Retina (tissue), 1 donor: ENCODE measurements around the gene HOXC6.
"Not testable (repeated sequence)": the region's sequence is repeated elsewhere in the genome, so short reads cannot be mapped to it uniquely, and the experiment has no call there.

ENCODE experiments used
- DNase-seq: peaks from one replicate; pipeline ENCODE4 v3.0.0-alpha.2; 2016

Gene HOXC6

DNA sequence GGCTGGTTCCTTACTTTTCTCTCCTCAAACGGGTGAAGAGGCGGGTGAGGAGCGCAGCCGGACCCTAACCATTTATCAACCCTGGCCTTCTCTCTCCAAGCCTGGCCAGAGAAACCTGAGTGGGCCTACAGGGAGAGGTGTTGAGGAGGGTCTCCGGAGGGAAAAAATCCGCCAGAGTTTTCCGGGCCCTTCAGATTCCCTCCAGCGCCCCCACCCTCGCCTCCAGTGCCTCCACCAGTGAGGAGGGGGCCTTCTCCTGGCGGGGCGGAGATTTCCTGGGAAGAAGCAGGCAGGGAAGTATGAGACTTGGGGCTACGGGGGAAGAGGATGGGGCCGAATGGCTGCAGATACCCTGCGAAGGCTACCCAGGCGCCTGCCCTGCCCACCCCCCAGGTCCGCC lies 3.2 kb downstream of the HOXC6 start:
- DNase-seq = no peak

DNA sequence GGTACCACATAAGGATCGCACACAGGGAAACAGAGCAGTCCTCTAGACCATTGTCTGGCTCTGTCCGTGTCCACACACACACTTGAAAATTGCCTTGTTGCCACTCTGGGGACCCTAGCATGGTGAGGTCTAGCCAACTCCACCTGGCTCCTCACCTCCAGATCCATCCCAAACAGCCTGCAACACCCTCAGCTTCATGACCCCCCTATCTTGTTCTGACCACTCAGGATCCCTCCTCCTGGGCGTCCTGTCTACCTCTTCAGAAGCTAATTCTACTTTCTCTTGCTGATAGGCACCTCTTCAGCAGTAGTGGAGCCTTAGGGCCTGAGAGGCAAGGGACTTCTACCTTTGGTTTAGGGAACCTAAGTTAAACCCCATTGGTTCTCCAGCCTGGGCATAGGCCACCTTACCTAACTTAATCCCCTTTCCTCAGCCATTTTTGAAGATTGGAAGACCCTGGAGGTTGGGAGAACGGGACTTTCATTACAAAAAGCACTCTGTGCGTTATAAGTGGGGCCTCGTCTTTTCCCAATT lies 3.9 kb downstream of the HOXC6 start:
- no peak for DNase-seq

DNA sequence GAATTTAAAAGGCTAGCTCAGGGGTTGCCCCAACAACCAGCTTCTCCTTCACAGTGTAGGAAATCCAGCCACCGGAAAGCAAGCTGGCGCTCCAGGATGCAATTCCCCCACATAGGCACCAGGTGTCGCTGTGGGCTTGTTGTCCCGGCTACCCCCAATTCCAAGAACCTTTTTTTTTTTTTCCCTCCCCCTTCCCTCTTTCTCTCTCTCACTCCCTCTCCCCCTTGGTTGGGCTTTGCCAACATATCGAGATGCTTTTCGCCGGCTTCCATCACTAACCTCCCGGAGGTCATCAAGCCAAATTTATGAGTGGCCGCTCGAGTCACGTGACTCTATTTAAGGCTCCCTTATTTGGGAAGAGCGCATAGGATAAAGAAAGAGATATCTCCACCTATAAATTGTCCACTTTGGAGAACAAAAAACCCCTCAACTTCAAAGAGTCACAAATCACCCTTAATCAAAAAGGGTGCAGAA lies 4.4 kb downstream of the HOXC6 start, which contains the start of gene HOXC5:
TSS of gene HOXC5 (plus strand) at position 424 of the 474 bp plus-strand sequence. CDS start 73 bp downstream, outside the sequence.
- DNase-seq = peak; percentile 94

DNA sequence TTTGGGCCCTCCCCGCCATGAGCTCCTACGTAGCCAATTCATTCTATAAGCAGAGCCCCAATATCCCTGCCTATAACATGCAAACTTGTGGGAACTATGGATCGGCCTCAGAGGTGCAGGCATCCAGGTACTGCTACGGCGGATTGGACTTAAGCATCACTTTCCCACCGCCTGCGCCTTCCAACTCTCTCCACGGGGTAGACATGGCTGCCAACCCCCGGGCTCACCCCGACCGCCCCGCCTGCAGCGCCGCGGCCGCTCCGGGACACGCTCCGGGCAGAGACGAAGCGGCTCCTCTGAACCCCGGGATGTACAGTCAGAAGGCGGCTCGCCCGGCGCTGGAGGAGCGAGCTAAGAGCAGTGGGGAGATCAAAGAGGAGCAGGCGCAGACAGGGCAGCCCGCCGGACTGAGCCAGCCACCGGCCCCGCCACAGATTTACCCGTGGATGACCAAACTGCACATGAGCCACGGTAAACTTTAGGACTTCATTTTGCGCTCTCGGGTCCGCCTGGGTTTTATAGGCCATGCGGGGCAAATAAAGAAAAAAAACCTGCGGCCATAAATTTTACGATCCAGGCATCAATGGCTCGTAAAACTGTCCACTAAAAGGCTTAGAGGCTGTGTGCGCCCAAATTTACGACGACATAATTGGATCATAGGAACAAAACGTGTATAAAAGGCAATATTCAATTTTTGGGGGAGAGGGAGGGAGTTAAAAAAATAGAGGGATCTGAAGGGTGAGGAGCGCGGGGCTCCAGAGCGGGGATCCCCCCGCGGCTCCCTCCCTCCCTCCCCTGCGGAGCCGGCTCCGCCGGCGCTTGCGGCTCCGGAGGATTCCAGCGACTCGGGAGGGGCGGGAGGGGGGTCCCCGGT lies 5.1 kb downstream of the HOXC6 start:
- peak; percentile 68 for DNase-seq

DNA sequence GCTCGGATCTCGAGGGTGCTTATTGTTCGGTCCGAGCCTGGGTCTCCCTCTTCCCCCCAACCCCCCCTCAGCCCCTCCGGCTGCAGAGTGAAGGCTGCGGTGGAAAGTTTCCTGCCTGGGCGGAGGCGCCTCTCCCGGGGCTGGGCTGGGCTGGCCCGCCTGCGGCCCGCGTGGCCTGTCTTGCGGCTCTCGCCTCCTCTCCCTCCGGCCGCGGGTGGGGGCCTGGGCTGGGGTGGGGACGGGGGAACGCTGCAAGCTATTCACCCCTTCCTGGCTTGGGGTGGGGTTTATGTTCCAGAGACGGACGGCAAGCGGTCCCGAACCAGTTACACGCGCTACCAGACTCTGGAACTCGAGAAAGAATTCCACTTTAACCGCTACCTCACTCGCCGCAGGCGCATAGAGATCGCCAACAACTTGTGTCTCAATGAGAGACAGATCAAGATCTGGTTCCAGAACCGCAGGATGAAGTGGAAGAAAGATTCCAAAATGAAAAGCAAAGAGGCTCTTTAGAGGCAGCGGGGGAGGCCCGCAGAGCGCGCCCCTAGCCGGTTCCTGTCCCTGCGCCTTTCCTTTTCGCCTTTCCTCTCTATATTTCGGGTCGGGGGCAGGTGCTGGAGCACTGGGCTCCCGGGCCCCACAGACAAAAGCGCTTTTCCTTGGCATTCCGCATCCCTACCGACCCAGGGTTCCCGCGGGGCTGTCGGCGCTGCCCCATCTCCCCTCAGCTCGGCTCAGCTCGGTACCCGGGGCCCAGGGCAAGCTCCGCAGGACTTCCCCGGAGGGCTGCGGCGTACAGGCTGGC lies 5.9 kb downstream of the HOXC6 start:
- DNase-seq = no peak

DNA sequence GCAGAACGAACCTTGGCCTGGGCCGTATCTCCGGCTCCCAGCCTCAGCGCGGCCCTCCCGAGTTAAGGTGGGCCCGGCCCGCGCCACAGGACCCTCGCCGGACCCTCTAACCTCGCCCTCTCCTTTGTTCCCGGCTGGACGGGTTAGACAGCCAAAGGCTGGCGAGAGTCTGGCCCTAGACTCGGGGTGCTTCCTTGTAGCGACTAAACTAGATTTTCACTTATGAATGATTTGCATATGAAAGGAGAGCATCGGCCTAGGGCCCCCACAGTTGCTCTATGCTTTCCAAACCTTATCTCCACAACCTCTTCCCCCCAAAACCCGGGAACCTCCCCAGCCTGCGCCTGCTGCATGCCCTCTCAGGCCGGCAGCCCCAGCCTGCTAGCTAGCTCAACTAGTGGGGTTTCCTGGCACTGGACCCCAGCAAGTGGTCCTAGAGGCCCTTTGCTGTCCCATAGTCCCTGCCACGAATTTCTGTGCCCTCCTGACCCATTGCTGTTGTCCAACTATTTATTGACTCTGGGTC lies 6.6 kb downstream of the HOXC6 start:
- no peak for DNase-seq

DNA sequence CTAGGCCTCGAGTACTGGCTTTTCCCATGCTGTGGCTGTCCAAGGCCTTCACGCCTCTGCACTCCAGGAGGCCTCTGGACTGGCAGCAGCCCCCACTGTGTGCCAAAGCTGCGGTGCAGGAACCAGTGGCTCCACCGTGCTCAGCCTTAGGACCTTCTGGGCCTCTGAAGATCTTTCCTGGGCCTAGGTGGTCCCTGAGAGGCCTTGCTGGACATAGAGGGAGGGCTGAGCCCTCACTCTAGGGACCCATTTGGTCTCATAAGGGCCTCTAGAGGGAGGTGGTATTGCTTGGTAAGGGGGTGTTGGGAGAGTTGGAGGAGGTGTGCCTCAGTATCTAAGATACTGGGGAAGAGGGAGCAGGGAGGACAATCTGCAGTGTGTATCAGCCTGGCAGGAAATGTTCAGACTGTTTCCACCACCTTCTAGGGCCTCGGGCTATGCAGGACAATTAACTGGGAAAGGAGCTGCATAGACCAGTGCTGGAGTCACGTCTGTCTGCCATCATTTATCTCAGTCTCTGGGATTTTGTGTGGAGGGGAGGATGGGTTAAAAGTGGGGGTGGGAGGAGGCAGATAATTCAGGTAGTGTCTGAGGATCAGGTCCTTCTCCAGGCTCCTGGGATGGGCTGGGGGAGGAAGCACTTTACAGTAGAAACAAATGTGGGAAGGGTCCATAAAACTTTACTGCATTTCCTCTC lies 7.5 kb downstream of the HOXC6 start:
- DNase-seq = no peak

DNA sequence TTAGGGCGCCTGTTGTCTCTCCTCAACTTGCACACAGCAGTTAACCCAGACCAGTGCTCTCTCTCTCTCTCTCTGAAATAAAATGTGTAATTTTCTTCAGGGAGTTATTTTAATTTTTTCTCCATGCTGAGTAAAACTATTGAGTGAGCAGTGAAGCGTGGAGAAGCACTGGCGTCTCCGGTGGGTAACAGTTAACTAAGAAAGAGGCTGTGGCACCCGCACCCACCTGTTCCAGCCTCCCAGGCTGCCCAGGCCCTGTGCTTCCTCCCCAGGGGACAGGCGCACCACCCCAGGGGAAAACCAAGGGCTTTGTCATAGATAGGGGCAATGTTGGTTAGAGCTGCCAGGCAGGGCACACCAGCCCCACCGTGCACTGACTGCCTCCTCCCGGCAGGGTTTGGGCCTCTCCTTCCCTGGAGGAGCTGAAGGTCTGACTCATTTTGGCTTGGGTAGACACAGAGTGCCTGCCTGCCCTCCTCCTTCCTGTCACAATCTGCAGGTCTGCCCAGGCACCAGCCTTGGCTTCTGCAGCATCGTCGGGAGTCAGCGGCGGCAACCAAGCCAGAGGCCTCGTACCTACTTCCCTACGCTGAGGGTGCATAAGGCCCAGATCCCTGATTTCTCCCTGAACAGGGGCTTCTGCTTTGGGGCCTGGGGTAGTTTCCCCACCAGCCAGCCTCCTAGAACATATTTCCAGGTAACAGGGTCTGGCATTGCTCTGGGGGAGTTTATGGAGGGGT lies 8.6 kb downstream of the HOXC6 start:
- no peak for DNase-seq

DNA sequence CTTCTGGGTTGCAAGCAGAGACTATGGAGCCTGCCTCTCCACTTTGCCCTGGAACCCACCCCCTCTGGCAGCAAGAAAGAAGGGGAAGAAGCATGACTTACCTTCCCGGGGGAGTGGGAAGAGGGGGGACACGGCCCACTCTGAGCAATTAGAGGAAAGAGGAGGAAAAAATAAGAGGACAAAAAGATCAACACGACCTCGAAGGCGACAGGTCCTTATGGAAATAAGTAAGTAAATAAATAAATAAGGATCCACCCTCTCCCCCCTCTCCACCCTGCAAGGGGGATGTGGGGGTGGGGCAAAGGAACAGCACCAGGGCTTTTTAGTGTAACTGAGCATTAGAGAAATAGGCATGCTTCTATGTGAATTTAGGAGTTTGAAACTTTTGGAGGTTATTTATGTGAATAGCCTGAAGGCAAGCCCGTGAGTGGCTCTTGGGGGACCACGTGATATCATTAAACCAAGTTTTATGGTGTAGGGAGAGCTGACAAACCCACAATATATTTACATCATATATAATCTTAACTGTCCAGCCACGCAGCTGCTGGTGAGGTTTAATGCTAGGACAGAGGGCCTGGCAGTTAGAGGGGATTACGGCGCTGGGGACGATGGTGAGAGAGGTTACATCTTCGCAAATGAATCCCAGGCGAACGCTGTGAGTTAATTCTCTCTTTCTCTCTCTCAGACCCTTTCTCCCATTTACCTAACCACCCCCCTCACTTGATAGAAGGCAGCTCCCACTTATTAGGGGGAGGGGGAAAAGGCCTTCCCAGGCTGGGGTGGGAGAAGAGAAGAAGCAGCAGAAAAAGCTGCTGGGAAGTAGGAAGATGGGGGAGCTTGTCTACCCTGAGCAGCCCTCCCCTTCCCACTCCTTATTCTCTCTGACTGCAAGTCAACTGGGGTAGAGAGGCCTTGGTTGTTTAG lies 9.4 kb downstream of the HOXC6 start:
- DNase-seq = no peak

DNA sequence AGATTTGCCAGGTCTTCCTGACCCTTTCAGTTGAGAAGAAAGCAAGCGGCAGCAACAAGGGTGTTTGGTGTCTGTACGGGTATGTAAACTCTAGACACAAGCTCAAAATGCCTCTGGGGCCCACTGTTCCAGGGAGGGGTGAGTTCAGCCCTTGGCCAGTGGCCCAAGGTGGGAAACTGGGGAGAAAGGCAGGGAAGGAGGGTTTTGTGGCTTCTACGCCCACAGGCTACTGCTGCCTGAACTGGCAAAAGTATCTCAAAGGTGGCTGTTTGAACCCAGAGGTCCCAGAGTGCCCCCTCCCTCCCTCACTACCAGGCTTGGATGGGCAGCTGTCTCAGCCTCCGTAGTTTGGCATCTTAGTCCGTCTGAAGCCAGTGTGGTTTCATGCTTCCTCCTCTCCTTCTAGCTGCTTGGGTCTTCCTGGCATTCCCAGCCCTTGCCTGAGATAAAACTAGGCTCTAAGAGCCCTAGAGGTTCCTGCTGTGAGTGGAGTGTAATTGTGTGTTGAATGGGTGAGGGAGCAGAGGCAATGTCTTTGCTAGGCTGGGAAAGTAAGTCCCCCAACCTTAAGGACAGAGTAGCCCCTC lies 10.1 kb downstream of the HOXC6 start:
- DNase-seq = no peak

DNA sequence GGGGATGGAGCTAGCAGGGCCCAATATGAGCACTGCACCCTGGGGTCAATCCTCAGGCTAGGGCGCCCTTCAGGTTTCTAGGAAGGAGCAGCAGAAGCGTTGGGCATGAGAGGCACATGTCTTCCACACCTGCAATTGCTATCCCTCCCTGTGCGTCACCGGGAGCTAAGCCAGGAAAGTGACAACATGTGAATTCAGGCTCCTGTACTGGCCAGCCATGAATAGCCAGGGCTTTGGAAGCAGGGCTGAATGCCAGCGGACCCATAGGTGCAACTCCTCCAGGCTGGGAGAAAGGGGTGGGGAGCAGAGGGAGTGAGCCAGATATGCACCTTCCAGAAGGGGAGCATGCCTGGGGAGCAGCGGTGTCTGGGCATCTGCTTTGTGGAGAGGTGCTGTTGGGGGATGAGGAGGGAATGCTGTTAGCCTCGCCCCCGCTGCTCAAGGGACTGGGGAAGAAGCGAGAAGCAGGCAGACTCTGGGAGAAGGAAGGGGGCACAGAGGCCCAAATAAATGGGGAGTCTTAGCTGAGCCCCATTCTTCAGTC lies 10.7 kb downstream of the HOXC6 start:
- DNase-seq = no peak

DNA sequence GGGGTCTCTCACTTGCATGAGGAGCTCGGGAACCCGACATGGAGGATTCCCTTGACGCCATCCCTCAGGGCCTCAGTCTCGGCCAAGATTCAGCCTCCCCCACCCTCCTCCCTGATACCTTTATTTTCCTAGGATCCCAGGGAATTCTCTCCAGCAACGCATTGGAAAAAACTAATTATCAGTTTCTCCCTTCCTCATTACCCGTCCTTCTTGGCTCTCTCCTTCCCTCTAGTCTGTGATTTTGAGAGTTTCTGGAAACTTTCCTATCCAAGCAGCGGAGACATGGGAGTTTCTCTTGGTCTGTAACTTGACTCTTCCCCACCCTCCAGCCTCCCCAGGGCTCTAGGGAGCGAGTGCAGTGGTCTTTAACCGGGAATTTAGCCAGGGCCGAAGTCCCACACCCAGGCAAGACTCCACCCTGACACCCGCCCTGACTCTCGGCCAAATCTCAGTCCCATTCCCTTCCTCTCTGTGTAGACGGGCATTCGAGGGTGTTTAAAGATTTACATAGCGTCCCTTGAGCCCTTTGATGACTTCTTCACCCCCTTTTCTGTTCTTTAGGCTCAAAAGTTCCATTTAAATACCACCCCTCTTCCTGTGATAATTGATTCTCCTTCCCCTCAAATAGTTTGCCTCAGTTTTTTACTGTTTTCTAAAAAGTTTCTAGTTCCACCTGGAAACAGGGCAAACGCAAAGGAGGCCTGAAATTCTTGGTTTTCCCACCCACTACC lies 11.3 kb downstream of the HOXC6 start:
- DNase-seq = no peak

DNA sequence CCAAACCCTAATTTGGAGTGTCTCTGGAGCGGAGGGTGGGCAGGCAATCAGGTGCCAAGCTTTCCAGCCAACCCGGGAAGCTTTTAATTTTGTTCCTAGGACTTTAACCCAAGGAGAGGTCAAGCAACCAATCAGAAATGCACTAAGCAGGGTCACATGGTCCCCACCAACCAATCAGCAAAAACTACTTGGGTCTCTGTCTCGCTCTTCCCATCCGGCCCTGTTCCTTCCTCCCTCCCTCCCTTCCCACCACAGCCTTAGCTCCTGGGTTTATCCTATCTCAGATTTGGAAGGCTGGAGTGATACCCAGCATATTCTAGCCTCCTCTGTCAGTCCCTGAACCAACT lies 11.9 kb downstream of the HOXC6 start:
- no peak for DNase-seq

DNA sequence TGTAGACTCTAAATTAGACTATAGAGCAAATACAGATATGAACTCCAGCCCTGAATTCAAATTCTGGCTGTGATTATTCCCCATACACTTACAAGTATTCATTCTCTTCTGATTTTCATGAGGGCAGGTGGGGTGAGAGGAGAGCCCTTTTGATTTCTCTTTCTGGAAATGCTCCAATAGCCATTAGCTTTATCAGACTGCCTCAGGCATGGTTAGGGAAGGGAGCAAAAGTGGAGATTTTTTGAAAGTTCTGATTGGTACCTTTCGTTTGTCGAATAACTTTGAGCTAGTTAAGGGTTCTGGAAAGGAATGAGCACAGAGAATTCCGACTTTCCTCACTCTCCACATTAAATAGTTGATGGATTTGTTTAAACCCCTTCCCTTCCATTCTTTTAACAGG lies 12.4 kb downstream of the HOXC6 start:
- no peak for DNase-seq

DNA sequence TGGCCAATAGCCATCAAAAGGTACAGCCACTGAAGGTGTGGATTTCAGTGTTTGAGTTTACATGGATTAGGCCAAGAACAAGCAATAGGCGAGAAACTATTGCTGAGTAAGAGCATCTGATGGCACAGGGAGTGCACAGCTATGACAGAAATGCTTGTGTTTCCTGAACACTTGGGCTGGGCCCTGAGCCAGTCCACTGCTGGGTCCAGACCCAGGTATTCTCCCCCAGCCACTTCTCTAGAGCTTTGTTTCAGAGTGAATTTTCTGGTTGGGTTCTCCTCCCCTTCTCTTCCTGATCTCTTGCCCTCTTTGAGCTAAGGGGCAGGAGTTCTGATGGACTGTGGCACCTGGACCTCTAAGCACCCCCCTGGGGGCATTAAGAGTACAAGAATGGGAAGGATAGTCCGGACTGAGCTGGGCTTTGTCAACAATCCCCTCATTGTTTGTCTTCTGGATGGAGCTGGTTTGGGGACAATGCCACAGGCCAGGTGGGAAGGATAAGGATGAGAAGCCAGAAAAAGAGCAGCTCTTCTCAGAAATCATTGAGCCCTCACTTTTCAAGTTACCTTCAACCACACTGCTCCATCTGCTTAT lies 13.0 kb downstream of the HOXC6 start:
- DNase-seq = no peak

DNA sequence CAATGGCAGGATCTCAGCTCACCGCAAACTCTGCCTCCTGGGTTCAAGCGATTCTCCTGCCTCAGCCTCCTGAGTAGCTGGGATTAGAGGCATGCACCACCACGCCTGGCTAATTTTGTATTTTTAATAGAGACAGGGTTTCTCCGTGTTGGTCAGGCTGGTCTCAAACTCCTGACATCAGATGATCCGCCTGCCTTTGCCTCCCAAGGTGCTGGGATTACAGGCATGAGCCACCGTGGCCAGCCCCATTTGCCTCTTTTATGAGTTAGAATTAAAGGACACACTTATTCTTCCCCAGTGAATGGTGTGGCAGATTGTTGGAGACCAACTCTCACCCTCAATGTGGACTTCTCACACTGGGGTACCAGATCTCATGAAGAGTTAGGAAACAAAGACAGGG lies 13.8 kb downstream of the HOXC6 start:
- not testable (repeated sequence) for DNase-seq

DNA sequence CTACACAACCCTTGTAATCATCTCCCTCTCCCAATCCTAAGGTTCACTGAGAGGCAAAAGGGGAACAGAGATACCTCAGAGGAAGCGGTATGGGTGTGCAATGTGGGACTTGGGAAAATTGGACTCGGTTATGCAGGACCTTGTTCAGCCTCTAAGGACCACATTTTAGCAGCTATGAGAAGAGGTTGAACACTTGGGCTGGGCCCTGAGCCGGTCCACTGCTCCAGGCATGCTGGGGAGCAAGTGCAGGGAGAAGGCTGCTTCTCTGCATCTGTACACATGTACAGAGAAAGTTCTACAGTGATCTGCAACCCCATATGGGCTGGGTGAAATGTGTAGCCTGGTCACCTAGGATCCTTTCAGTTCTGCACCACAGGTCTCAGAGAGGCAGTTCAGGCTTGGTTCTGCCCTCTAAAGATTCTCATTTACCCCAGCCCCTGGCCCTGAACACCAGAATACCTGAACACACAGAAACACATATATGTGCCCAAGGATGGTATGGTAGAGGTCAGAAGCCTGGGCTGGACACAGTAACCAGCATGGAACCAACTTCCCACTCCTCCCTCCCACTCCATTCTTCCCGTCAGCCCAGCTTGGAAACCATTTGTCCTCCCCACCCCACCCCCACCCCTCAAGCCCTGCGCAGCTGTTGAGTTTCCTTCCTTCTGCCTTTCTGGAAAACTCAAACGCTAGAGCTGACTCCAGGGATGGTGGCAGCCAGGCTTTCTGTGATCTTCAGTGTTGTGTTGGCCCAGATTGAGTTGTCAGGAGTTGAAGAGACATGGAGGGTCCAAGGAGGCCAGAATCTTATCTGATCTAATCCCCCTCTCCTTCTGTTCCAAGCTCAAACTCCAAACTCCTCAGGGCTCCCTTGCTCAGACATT lies 15.0 kb downstream of the HOXC6 start:
- DNase-seq = no peak
